K562 (cell line): ENCODE measurements around the gene ROS1. TPM values are rescaled to one million over a fixed set of nuclear protein-coding genes. Genes with fewer than 3 reads are reported as not detected.

Experiments
- ATAC-seq: fragments of 200-7000 bp; cut with Tn5 transposase; 3 replicates; pipeline ENCODE4 v1.9.1; 2020; ENCODE audit warnings: moderate library complexity
- BruUV-seq: library from RNA; stranded (reverse); fragments of 400-500 nt; replicated peaks from 2 replicates; lab custom pipeline; 2021; lab: Mats Ljungman, UMichigan
- CTCF ChIA-PET: fragments of 300-600 bp; formaldehyde crosslinking; extraction: SDS; loops from one replicate; lab custom pipeline; 2021; ENCODE audit warnings: low intra/inter-chr PET ratio; lab: Yijun Ruan, JAX
- POLR2A ChIA-PET: fragments of 300-600, 350-650 bp; sonication (Branson Sonifier 250); formaldehyde crosslinking; extraction: SDS; loops from one replicate; lab custom pipeline; 2021; ENCODE audit warnings: antibody characterized with exemption, inconsistent platforms; lab: Yijun Ruan, JAX
- DNase-seq, 4 experiments: peaks; one replicate each; pipeline versions ENCODE4 v3.0.0 to v3.0.0-alpha.2; 2011 to 2018; ENCODE audit warnings: low spot score in 3 of 4, mixed read lengths in 3 of 4; ENCODE audit errors: extremely low read depth in 1 of 4
- FAIRE-seq: peaks from 2 replicates; lab custom pipeline; 2011; peaks lifted over from hg19 to GRCh38; lab: Jason Lieb, UNC
- H2AFZ ChIP-seq: 2 replicates; pipeline ENCODE4 v1.6.0; 2011; ENCODE audit warnings: low read depth, low read length, control low read depth, inconsistent platforms
- H3K27ac ChIP-seq: fragments of 200-600 bp; 3 replicates; pipeline ENCODE4 v1.8.0; 2011; ENCODE audit warnings: low read depth, mild to moderate bottlenecking, control low read depth, inconsistent platforms, low read length, moderate library complexity, mixed read lengths; ENCODE audit errors: extremely low read depth
- H3K27me3 ChIP-seq, 2 experiments: fragments of 300-600 bp in 1 of 2; 2 replicates in 1 of 2; 3 replicates in 1 of 2; pipeline versions ENCODE4 v1.6.0 to v1.8.0; 2011; ENCODE audit warnings: inconsistent platforms in 2 of 2, low read length in 2 of 2, mild to moderate bottlenecking in 1 of 2, mixed read lengths in 1 of 2, moderate library complexity in 1 of 2; ENCODE audit not compliant: control insufficient read depth in 2 of 2, insufficient read depth in 2 of 2
- H3K36me3 ChIP-seq: fragments of 300-600 bp; 3 replicates; pipeline ENCODE4 v1.8.0; 2011; ENCODE audit warnings: mild to moderate bottlenecking, low read length, inconsistent platforms; ENCODE audit not compliant: control insufficient read depth, insufficient read depth
- H3K4me1 ChIP-seq, 2 experiments: fragments of 200-600 bp in 1 of 2; replicated peaks in 1 of 2; 2 replicates in 1 of 2; 3 replicates in 1 of 2; pipeline versions ENCODE4 v1.5.1 to v1.8.0; 2011; ENCODE audit warnings: inconsistent platforms in 2 of 2, low read length in 2 of 2, mild to moderate bottlenecking in 1 of 2, mixed read lengths in 1 of 2, moderate library complexity in 1 of 2; ENCODE audit not compliant: control insufficient read depth in 2 of 2, insufficient read depth in 2 of 2
- H3K4me2 ChIP-seq: 2 replicates; pipeline ENCODE4 v1.6.1; 2011; ENCODE audit warnings: low read length, control low read depth, inconsistent platforms, mixed read lengths; ENCODE audit not compliant: insufficient read depth
- H3K4me3 ChIP-seq: fragments of 200-600 bp; sonication (generic), shearing (Covaris generic); 2 replicates; pipeline ENCODE4 v1.5.1; 2016; ENCODE audit warnings: control low read depth, inconsistent platforms
- H3K79me2 ChIP-seq: fragments of 200-600 bp; 3 replicates; pipeline ENCODE4 v1.8.0; 2011; ENCODE audit warnings: low read length, inconsistent platforms; ENCODE audit not compliant: control insufficient read depth, insufficient read depth
- H3K9ac ChIP-seq, 2 experiments: 2 replicates each; pipeline versions ENCODE4 v1.6.0 to v1.6.1; 2011; ENCODE audit warnings: low read depth in 2 of 2, low read length in 2 of 2, control low read depth in 1 of 2, inconsistent platforms in 1 of 2, mild to moderate bottlenecking in 1 of 2, mixed read lengths in 1 of 2; ENCODE audit not compliant: insufficient read depth in 1 of 2
- H3K9me1 ChIP-seq: one replicate; pipeline ENCODE4 v1.6.0; 2011; ENCODE audit warnings: inconsistent platforms, mild to moderate bottlenecking, low read length, moderate library complexity; ENCODE audit not compliant: control insufficient read depth, insufficient read depth
- H3K9me3 ChIP-seq: replicated peaks from 2 replicates; pipeline ENCODE4 v1.5.1; 2011; ENCODE audit warnings: low read depth, low read length, inconsistent platforms; ENCODE audit not compliant: control insufficient read depth, insufficient read depth
- H4K20me1 ChIP-seq: replicated peaks from 2 replicates; pipeline ENCODE4 v1.6.1; 2011; ENCODE audit warnings: low read length, inconsistent platforms, mixed read lengths; ENCODE audit not compliant: control insufficient read depth, insufficient read depth
- BRF1 ChIP-seq: IDR thresholded peaks from 3 replicates; pipeline ENCODE4 v1.6.1; 2011; ENCODE audit warnings: borderline replicate concordance, mild to moderate bottlenecking; ENCODE audit not compliant: insufficient read length; ENCODE audit errors: extremely low read depth
- NFE2L1 ChIP-seq: fragments of 450-650 bp; IDR thresholded peaks from 2 replicates; pipeline ENCODE4 v1.6.1; 2016; ENCODE audit warnings: missing genetic modification characterization, low read depth, mild to moderate bottlenecking, missing compliant biosample characterization, moderate library complexity, borderline replicate concordance
- NFIC ChIP-seq: fragments of 450-650 bp; IDR thresholded peaks from 2 replicates; pipeline ENCODE4 v1.6.1; 2017; ENCODE audit warnings: mild to moderate bottlenecking, inconsistent platforms
- WGBS: fragments of 100-300 bp; shearing (Covaris generic); methylation state at CpG from one replicate; pipeline ENCODE4 v1.1.6; 2016; ENCODE audit warnings: low coverage, mixed read lengths; ENCODE audit not compliant: insufficient coverage; ENCODE audit errors: missing lambda C conversion rate; 5-methylcytosine and 5-hydroxymethylcytosine counted together
- in situ Hi-C: fragments of 300-500 bp; cut with MboI; formaldehyde crosslinking; loops from 4 replicates; pipeline ENCODE4 v1.15.0; 2018; ENCODE audit warnings: inconsistent platforms, mixed read lengths
- intact Hi-C: fragments of 100-400 bp; cut with micrococcal nuclease; formaldehyde crosslinking; loops from 2 replicates; pipeline ENCODE4 v1.14.2; 2022
- polyA plus RNA-seq, 8 experiments: library from polyadenylated mRNA; depleted of rRNA in 4 of 8; stranded (reverse) in 5 of 8; unstranded in 3 of 8; fragments of >200 nt; fragmentation: Nextera tagmentation in 2 of 8; fragmentation: Illumina TruSeq in 1 of 8; extraction: Ambion mirVana in 2 of 8; extraction: Trizol in 1 of 8; gene quantifications; 2 replicates each; pipeline versions ENCODE4 v1.2.1 to v1.2.3, GENCODE V29; 2011 to 2014; ENCODE audit warnings: inconsistent platforms in 1 of 8, missing spikeins in 1 of 8
- total RNA-seq, 7 experiments: library from RNA; depleted of rRNA in 6 of 7; stranded (reverse); fragments of >200 nt in 6 of 7; fragmentation: Illumina TruSeq in 2 of 7; extraction: Trizol in 2 of 7; gene quantifications; 2 replicates each; pipeline versions ENCODE4 v1.2.1 to v1.2.3, GENCODE V29; 2011 to 2021; ENCODE audit warnings: low replicate concordance in 1 of 7
- TF ChIP-seq, protein P1 (sequence below): fragments of 250-450 bp; sonication (Bioruptor Pico); IDR thresholded peaks from 2 replicates; pipeline ENCODE4 v1.8.0; 2021; ENCODE audit warnings: mild to moderate bottlenecking, moderate library complexity
- TF ChIP-seq, protein P2 (sequence below): fragments of 450-650 bp; IDR thresholded peaks from 2 replicates; pipeline ENCODE4 v1.6.1; 2016; ENCODE audit warnings: low read depth

The ROS1 gene
- total and polyA plus RNA-seq, 9 of the 15 experiments (the other 6 are each of a cell fraction or from before 2014, with no cell fraction given) = under 0.01 to 0.16 (median 0.04) TPM; not detected in 6

DNA sequence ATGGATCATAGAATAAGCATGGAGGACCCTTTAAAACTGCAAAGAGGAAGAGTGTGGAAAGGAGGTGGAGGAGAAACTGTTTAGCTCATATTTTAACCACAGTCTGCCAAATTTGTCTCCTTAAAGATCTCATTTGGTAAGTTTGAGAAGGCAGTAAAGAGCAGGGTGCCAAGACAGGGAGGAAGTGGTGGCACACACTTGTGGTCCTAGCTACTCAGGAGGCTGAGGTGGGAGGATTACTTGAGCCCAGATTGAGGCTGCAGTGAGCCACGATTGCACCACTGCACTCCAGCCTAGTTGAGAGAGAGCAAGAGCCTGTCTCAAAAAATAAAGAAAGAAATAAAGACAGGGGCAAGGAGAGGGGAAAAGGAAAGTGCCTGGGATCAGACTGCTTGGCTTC is 39.9 kb upstream of the ROS1 start:
- H3K4me3 ChIP-seq = no peak overlapping the region
- TF ChIP-seq NFE2L1 (no peak), BRF1 (no peak)
- TF ChIP-seq, protein P1, sequence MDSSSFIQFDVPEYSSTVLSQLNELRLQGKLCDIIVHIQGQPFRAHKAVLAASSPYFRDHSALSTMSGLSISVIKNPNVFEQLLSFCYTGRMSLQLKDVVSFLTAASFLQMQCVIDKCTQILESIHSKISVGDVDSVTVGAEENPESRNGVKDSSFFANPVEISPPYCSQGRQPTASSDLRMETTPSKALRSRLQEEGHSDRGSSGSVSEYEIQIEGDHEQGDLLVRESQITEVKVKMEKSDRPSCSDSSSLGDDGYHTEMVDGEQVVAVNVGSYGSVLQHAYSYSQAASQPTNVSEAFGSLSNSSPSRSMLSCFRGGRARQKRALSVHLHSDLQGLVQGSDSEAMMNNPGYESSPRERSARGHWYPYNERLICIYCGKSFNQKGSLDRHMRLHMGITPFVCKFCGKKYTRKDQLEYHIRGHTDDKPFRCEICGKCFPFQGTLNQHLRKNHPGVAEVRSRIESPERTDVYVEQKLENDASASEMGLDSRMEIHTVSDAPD (CRISPR knock-in tag) = no peak
- TF ChIP-seq, all 486 proteins: peak for 0
- 0% methylated on average over 1 of the region's 1 CpG for WGBS
- Histone ChIP-seq H4K20me1 (no peaks in the 10 kb centered on the region), H3K9ac (no peak overlapping the region), H3K9me1 (no peaks in the 10 kb centered on the region), H3K4me1 (no peaks in the 10 kb centered on the region), H3K36me3 (no peaks in the 10 kb centered on the region), H3K27me3 (peaks cover 3 to 8% of the 10 kb centered on the region in 2 experiments; a peak in 4 of 5 replicates), H3K79me2 (no peaks in the 10 kb centered on the region), H3K9me3 (no peaks in the 10 kb centered on the region), H3K27ac (no peak overlapping the region), H2AFZ (no peak overlapping the region), H3K4me2 (no peak overlapping the region)
- no TSS peak for BruUV-seq
- POLR2A ChIA-PET = interaction anchor here (0.7 kb wide), 1 partner anchor 17 kb away, joined by 3 read pairs; the partner anchor contains the start of gene DCBLD1
- ATAC-seq (no peak), DNase-seq (no peak), FAIRE-seq (no peak)
- intact Hi-C loops (no loop called here), in situ Hi-C loops (no loop called here)
- CTCF ChIA-PET = no interaction called here

DNA sequence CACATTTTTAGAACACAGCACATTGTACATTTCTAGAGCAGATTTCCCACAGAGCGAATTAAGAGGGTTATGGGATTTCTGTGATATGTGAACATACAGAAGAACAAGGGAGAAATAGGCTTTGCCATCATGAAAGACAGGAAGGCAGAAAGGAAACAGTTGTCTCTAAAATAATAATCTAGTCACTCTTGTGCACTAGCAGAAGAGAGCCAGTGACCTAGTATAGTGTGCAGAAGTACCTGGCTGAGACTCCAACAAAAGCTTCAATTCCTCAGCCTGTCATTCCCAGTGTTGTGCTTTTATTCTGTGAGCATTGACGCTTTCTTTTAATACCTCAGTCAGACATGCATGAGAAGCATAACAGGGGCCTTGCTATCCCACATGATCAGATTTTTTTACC is 39.0 kb upstream of the ROS1 start:
- in situ Hi-C loops = no loop called here
- Histone ChIP-seq H3K9ac (no peak overlapping the region), H3K27ac (no peak overlapping the region), H3K4me3 (no peak overlapping the region), H3K27me3 (peaks cover 0 to 3% of the 10 kb centered on the region in 2 experiments; a peak in 3 of 5 replicates), H2AFZ (no peak overlapping the region), H3K4me2 (no peak overlapping the region), H3K9me1 (no peaks in the 10 kb centered on the region), H3K79me2 (no peaks in the 10 kb centered on the region), H3K4me1 (no peaks in the 10 kb centered on the region), H4K20me1 (no peaks in the 10 kb centered on the region), H3K9me3 (no peaks in the 10 kb centered on the region), H3K36me3 (no peaks in the 10 kb centered on the region)
- intact Hi-C loops = no loop called here
- ChIA-PET CTCF (no interaction called here), POLR2A (interaction anchor here (0.6 kb wide), 1 partner anchor 219 kb away, joined by 3 read pairs; no protein-coding TSS in a partner anchor)
- 0% methylated on average over 2 of the region's 2 CpGs for WGBS
- DNase-seq (no peak), ATAC-seq (no peak), FAIRE-seq (no peak)
- no TSS peak for BruUV-seq
- no peak for TF ChIP-seq NFIC
- TF ChIP-seq, protein P2, sequence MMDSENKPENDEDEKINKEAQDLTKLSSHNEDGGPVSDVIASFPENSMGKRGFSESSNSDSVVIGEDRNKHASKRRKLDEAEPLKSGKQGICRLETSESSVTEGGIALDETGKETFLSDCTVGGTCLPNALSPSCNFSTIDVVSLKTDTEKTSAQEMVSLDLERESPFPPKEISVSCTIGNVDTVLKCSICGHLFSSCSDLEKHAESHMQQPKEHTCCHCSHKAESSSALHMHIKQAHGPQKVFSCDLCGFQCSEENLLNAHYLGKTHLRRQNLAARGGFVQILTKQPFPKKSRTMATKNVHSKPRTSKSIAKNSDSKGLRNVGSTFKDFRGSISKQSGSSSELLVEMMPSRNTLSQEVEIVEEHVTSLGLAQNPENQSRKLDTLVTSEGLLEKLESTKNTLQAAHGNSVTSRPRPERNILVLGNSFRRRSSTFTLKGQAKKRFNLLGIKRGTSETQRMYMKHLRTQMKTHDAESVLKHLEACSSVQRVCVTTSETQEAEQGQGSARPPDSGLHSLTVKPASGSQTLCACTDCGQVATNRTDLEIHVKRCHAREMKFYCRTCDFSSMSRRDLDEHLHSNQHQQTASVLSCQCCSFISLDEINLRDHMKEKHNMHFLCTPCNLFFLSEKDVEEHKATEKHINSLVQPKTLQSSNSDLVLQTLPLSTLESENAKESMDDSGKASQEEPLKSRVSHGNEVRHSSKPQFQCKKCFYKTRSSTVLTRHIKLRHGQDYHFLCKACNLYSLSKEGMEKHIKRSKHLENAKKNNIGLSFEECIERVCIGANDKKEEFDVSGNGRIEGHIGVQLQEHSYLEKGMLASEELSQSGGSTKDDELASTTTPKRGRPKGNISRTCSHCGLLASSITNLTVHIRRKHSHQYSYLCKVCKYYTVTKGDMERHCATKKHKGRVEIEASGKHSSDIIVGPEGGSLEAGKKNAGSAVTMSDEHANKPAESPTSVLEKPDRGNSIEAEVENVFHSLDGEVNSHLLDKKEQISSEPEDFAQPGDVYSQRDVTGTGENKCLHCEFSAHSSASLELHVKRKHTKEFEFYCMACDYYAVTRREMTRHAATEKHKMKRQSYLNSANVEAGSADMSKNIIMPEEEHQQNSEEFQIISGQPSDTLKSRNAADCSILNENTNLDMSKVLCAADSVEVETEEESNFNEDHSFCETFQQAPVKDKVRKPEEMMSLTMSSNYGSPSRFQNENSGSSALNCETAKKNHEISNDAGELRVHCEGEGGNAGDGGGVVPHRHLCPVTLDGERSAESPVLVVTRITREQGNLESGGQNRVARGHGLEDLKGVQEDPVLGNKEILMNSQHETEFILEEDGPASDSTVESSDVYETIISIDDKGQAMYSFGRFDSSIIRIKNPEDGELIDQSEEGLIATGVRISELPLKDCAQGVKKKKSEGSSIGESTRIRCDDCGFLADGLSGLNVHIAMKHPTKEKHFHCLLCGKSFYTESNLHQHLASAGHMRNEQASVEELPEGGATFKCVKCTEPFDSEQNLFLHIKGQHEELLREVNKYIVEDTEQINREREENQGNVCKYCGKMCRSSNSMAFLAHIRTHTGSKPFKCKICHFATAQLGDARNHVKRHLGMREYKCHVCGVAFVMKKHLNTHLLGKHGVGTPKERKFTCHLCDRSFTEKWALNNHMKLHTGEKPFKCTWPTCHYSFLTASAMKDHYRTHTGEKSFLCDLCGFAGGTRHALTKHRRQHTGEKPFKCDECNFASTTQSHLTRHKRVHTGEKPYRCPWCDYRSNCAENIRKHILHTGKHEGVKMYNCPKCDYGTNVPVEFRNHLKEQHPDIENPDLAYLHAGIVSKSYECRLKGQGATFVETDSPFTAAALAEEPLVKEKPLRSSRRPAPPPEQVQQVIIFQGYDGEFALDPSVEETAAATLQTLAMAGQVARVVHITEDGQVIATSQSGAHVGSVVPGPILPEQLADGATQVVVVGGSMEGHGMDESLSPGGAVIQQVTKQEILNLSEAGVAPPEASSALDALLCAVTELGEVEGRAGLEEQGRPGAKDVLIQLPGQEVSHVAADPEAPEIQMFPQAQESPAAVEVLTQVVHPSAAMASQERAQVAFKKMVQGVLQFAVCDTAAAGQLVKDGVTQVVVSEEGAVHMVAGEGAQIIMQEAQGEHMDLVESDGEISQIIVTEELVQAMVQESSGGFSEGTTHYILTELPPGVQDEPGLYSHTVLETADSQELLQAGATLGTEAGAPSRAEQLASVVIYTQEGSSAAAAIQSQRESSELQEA = no peak
